ENCODE measurements around the gene KNL1.

GRCh38 chr15:40694688-40695468, 100.8 kb downstream of the KNL1 start, which contains the start of gene RAD51:
- TF ChIP-seq CTCF (IDR thresholded peaks at IDR 0.05; ENCODE audit: borderline replicate concordance, extremely low read depth, low read length, poor library complexity, severe bottlenecking), result no peak
- TF ChIP-seq EZH2 (IDR thresholded peaks at IDR 0.05; ENCODE audit: borderline replicate concordance, low read depth, low read length, severe bottlenecking), result no peak

Measured in DND-41 (cell line).